Uterus (tissue), 2 donors: Measurements from ENCODE around the gene KCNJ14.

ENCODE experiments used
- CTCF ChIP-seq, 4 experiments: fragments of 200-600 bp in 2 of 4; fragments of 450-650 bp in 2 of 4; sonication (generic) in 2 of 4; IDR thresholded peaks; one replicate each; pipeline ENCODE4 v1.5.1; 2016 to 2019; ENCODE audit warnings: antibody characterized with exemption in 4 of 4, mild to moderate bottlenecking in 2 of 4, moderate library complexity in 1 of 4
- POLR2A ChIP-seq, 2 donors: fragments of 450-650 bp; IDR thresholded peaks; one replicate each; pipeline ENCODE4 v1.6.1; 2016; ENCODE audit warnings: antibody characterized with exemption in 2 of 2, mild to moderate bottlenecking in 1 of 2, moderate library complexity in 1 of 2

GRCh38 chr19:48444129-48444935 is 11.0 kb upstream of the KCNJ14 start:
- TF ChIP-seq CTCF (IDR thresholded peaks at IDR 0.05): no peak
- no peak for TF ChIP-seq POLR2A (IDR thresholded peaks at IDR 0.05)
